SK-N-MC (cell line): ENCODE results near the gene VGLL4.

Experiments
- EZH2 ChIP-seq: fragments of 200-600 bp; sonication (generic); IDR thresholded peaks from one replicate; pipeline ENCODE4 v1.6.1; 2017; ENCODE audit warnings: antibody characterized with exemption
- FOXP2 ChIP-seq: optimal IDR thresholded peaks from 2 replicates; pipeline ENCODE3; 2011; ENCODE audit warnings: mild to moderate bottlenecking, moderate library complexity; ENCODE audit not compliant: insufficient read depth; ENCODE audit errors: extremely low read length, control extremely low read depth
- POLR2AphosphoS5 ChIP-seq: IDR thresholded peaks from 2 replicates; pipeline ENCODE4 v1.6.1; 2012; ENCODE audit warnings: mild to moderate bottlenecking, low read depth, low read length, borderline replicate concordance

- no peak for TF ChIP-seq EZH2
- TF ChIP-seq FOXP2, result no peak
- TF ChIP-seq POLR2AphosphoS5, result peak; percentile 90
These were observed at the start of gene VGLL4 for GRCh38 chr3:11643605-11644087.
